Mononuclear cell (primary cell): ENCODE measurements around the gene GATC. TPM values are rescaled to one million over a fixed set of nuclear protein-coding genes. Genes with fewer than 3 reads are reported as not detected.
A peak's percentile ranks its signal among the peaks of the same experiment; 100 is the strongest.

Source experiments
- H3K27me3 ChIP-seq: 2 replicates; pipeline ENCODE4 v1.6.0; 2011; ENCODE audit warnings: low read length, control low read depth; ENCODE audit not compliant: insufficient read depth
- H3K4me1 ChIP-seq: 2 replicates; pipeline ENCODE4 v1.5.1; 2011; ENCODE audit warnings: mild to moderate bottlenecking, low read length, control low read depth; ENCODE audit not compliant: insufficient read depth
- H3K4me3 ChIP-seq: 2 replicates; pipeline ENCODE4 v1.5.1; 2011; ENCODE audit warnings: mild to moderate bottlenecking, low read length, moderate library complexity
- H3K9me3 ChIP-seq: 2 replicates; pipeline ENCODE4 v1.5.1; 2011; ENCODE audit warnings: low read depth, mild to moderate bottlenecking, control low read depth, low read length
- total RNA-seq: library from RNA; depleted of rRNA; stranded (reverse); fragments of >200 nt; gene quantifications from one replicate; pipeline ENCODE4 v1.2.3, GENCODE V29; 2012

Gene GATC
- total RNA-seq, 1 donor = 11.0 TPM

GRCh38 chr12:120496413-120497340, 50.4 kb downstream of the GATC start:
- no peaks in the 10 kb centered on the region for H3K9me3 ChIP-seq
- H3K4me3 ChIP-seq = peak overlapping the region; percentile 96
- H3K27me3 ChIP-seq = no peaks in the 10 kb centered on the region
- H3K4me1 ChIP-seq = peaks cover 19% of the 10 kb centered on the region

- peak overlapping the region; percentile 96 for H3K4me3 ChIP-seq
These were observed 51.4 kb downstream of the GATC start for GRCh38 chr12:120497524-120498150.

GRCh38 chr12:120498870-120499515, 52.7 kb downstream of the GATC start:
- H3K9me3 ChIP-seq = no peaks in the 10 kb centered on the region
- no peak overlapping the region for H3K4me3 ChIP-seq
- no peaks in the 10 kb centered on the region for H3K27me3 ChIP-seq
- H3K4me1 ChIP-seq = peaks cover 19% of the 10 kb centered on the region

More at GRCh38 chr12:120497524-120498150, 51.4 kb downstream of the GATC start:
- H3K27me3 ChIP-seq = no peaks in the 10 kb centered on the region
- peaks cover 19% of the 10 kb centered on the region for H3K4me1 ChIP-seq
- H3K9me3 ChIP-seq = no peaks in the 10 kb centered on the region

GRCh38 chr12:120500581-120500980, 54.3 kb downstream of the GATC start:
- Histone ChIP-seq H3K4me3 (no peak overlapping the region), H3K4me1 (peaks cover 13% of the 10 kb centered on the region), H3K27me3 (no peaks in the 10 kb centered on the region), H3K9me3 (no peaks in the 10 kb centered on the region)

GRCh38 chr12:120504587-120504986, 58.3 kb downstream of the GATC start:
- no peaks in the 10 kb centered on the region for H3K9me3 ChIP-seq
- H3K4me3 ChIP-seq = no peak overlapping the region
- no peaks in the 10 kb centered on the region for H3K4me1 ChIP-seq
- no peaks in the 10 kb centered on the region for H3K27me3 ChIP-seq

GRCh38 chr12:120508537-120508936, 62.3 kb downstream of the GATC start:
- no peak overlapping the region for H3K4me3 ChIP-seq

More at GRCh38 chr12:120508537-120508936, 62.3 kb downstream of the GATC start:
- no peaks in the 10 kb centered on the region for H3K4me1 ChIP-seq
- no peaks in the 10 kb centered on the region for H3K9me3 ChIP-seq
- no peaks in the 10 kb centered on the region for H3K27me3 ChIP-seq

Other genes starting within 250 kb of the GATC start
- 2,452 TPM for gene RPLP0, start 245.3 kb upstream of the GATC start, total RNA-seq
- 80.8 TPM for gene PXN, start 180.7 kb upstream of the GATC start, total RNA-seq
- gene RNU4-2, start 154.5 kb upstream of the GATC start, total RNA-seq = under 0.01 TPM
- gene RNU4-1, start 153.2 kb upstream of the GATC start, total RNA-seq = under 0.01 TPM
- 0.10 TPM for gene SIRT4, start 144.1 kb upstream of the GATC start, total RNA-seq
- gene PLA2G1B, start 118.7 kb upstream of the GATC start, total RNA-seq = 0.31 TPM
- not detected for gene MSI1, start 77.3 kb upstream of the GATC start, total RNA-seq
- gene COX6A1, start 8.3 kb upstream of the GATC start, total RNA-seq = 138 TPM
- gene TRIAP1, start 60 bp upstream of the GATC start, total RNA-seq = 25.6 TPM
- gene SRSF9, start 23.3 kb downstream of the GATC start, total RNA-seq = 84.7 TPM
- gene DYNLL1, start 49.7 kb downstream of the GATC start, total RNA-seq = 34.0 TPM
- 4.5 TPM for gene COQ5, start 82.7 kb downstream of the GATC start, total RNA-seq
- gene RNF10, start 87.9 kb downstream of the GATC start, total RNA-seq = 218 TPM
- gene POP5, start 135.0 kb downstream of the GATC start, total RNA-seq = 12.7 TPM
- not detected for gene CABP1, start 194.2 kb downstream of the GATC start, total RNA-seq
- 11.5 TPM for gene MLEC, start 240.7 kb downstream of the GATC start, total RNA-seq